Activated naive CD4-positive, alpha-beta T cell treated with anti-CD3 and anti-CD28 coated beads, Interleukin-2, amount 50 U/mL, for 24 hours (primary cell): ENCODE results near the gene BTBD10.
"Not testable (repeated sequence)": the region's sequence is repeated elsewhere in the genome, so short reads cannot be mapped to it uniquely, and the experiment has no call there.

Experiments
- H3K27ac Mint-ChIP-seq: one replicate; pipeline ENCODE4 v1.8.0; 2021; ENCODE audit warnings: mild to moderate bottlenecking, mixed read lengths
- H3K27me3 Mint-ChIP-seq: one replicate; pipeline ENCODE4 v1.8.0; 2021; ENCODE audit warnings: mixed read lengths
- H3K36me3 Mint-ChIP-seq: one replicate; pipeline ENCODE4 v1.8.0; 2021; ENCODE audit warnings: mixed read lengths
- H3K4me1 Mint-ChIP-seq: one replicate; pipeline ENCODE4 v1.8.0; 2021; ENCODE audit warnings: mixed read lengths
- H3K4me3 Mint-ChIP-seq: one replicate; pipeline ENCODE4 v1.8.0; 2021; ENCODE audit warnings: mild to moderate bottlenecking, mixed read lengths
- H3K9me3 Mint-ChIP-seq: one replicate; pipeline ENCODE4 v1.8.0; 2021; ENCODE audit warnings: mixed read lengths

Gene BTBD10

DNA sequence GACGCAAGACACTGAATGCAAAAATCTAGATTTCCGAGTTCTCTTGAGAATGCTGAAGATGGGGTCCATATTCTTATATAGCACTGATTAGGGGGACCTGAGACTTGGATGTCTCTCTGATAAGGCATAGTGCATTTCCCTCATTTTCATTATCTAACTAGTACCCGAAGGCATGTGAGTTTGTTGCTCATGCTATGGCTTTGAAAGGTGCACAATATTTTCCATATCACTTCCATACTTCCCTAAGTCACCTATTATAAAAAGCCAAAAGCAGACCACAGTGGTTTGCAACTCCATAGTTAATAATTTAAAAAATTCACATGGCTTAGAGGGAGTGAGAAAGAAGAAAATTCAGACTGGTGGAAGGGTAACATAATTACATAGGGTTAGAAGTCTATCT lies 1.7 kb downstream of the BTBD10 start:
- Mint-ChIP-seq H3K27me3 (no peaks in the 10 kb centered on the region), H3K36me3 (peaks cover 8% of the 10 kb centered on the region), H3K4me3 (peak overlapping the region; percentile 99), H3K27ac (peak overlapping the region; percentile 12), H3K4me1 (peaks cover 48% of the 10 kb centered on the region), H3K9me3 (no peaks in the 10 kb centered on the region)

DNA sequence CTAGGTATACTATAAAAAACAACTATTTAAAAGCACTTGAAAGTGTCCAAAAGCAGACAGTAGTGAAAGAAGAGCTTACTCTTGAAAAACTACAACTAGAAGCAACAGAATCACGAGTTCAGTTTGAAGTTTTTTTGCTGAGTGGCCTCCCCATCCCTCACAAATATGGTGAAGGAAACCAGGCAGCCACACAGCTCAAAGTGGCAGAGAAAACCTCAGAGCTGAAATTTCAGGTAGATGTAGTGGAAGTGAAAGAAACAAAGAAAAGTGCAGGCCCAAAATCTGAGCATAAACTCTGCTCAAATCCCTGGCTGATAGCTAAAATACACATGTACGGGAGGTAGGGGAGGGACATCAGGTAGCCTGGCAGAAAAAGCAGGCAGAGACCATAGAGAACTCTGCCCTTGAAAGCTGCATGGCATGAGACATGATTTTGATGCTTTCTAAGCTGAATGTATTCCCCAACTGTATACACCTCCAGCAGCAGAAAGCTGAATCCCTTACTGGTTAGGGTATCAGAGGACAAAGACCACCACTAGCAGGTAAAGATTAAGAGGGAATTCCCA lies 12.1 kb downstream of the BTBD10 start:
- Mint-ChIP-seq H3K9me3 (no peaks in the 10 kb centered on the region), H3K27me3 (no peaks in the 10 kb centered on the region), H3K36me3 (peaks cover 37% of the 10 kb centered on the region), H3K27ac (no peak overlapping the region), H3K4me3 (no peak overlapping the region), H3K4me1 (peaks cover 61% of the 10 kb centered on the region)

DNA sequence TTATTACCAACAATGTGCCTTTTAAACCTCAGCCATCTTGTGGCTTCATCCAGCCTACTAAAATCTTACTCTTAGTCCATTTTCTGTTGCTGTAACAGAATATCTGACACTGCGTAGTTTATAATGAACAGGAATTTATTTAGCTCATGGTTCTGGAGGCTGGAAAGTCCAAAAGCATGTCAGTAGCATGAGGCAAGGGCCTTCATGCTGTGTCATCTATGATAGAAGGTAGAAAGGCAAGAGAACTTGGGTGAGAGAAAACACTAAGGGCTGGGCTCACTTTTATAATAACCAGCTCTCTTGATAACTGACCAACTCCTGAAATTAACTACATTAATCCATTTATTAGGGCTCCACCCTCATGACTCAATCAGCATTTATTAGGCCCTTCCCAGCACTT lies 13.5 kb downstream of the BTBD10 start:
- H3K27ac Mint-ChIP-seq: no peak overlapping the region
- no peaks in the 10 kb centered on the region for H3K27me3 Mint-ChIP-seq
- H3K36me3 Mint-ChIP-seq: peaks cover 35% of the 10 kb centered on the region
- H3K9me3 Mint-ChIP-seq: no peaks in the 10 kb centered on the region
- no peak overlapping the region for H3K4me3 Mint-ChIP-seq
- H3K4me1 Mint-ChIP-seq: peaks cover 62% of the 10 kb centered on the region

DNA sequence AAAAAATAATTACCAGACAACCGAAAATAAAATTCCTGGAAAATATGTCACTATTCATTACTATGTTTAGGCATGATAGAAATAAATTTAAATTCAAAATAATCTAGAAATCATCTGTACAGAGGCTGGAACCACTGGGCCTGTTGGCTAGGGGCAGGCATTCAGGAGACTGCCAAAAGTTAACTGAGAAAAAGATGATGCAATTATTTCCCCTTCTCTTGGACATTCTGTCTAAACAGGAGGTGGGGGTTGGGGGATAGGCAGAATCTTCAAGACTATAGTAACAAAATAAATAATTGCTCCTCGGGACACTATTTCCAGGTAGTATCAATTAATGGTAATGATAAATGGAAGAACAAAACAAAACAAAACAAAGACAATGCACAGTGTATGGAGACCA lies 14.1 kb downstream of the BTBD10 start:
- Mint-ChIP-seq H3K4me3 (peak overlapping the region; percentile 40), H3K27ac (peak overlapping the region; percentile 36), H3K4me1 (peaks cover 65% of the 10 kb centered on the region), H3K27me3 (no peaks in the 10 kb centered on the region), H3K9me3 (no peaks in the 10 kb centered on the region), H3K36me3 (peaks cover 32% of the 10 kb centered on the region)

DNA sequence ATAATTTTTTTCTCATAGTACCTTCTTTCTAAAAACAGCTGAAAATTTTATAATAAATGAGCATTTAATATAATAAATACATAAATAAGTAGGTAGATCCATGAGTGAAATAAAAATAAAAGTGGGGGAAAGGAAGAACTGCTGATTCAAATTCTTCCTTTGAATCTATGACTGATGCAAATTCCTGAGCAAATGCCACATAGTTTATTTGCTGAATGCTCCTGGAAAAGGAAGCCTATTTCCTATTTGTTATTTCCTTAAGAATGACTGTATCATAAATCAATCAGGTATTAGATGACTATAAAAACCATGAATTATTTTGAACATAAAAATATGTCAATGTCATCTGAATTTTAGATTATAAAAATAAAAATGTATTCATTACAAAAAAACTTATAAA lies 16.6 kb downstream of the BTBD10 start:
- peaks cover 71% of the 10 kb centered on the region for H3K4me1 Mint-ChIP-seq
- H3K27ac Mint-ChIP-seq: no peak overlapping the region
- no peaks in the 10 kb centered on the region for H3K9me3 Mint-ChIP-seq

DNA sequence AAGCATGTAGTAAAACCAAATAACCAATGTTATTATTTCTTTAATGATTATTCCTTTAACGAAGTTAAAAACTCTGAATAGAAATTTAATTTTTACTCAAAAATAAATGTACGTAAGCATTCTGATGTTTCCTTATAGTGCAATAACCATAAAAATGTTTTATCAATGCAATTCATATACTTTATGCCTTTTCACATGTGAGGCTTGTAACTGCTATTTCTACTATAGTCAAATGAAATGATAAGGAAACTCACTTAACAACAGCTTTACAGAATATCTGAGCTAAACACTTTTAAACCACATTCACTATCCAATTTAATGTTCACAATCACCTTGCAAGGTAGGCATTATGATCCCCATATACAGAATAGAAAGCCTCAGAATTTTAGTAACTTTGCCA lies 17.4 kb downstream of the BTBD10 start:
- peaks cover 17% of the 10 kb centered on the region for H3K36me3 Mint-ChIP-seq
- H3K9me3 Mint-ChIP-seq: no peaks in the 10 kb centered on the region
- H3K27ac Mint-ChIP-seq: no peak overlapping the region
- peaks cover 63% of the 10 kb centered on the region for H3K4me1 Mint-ChIP-seq
- H3K4me3 Mint-ChIP-seq: no peak overlapping the region
- no peaks in the 10 kb centered on the region for H3K27me3 Mint-ChIP-seq

More for the DNA sequence above, 16.6 kb downstream of the BTBD10 start:
- Mint-ChIP-seq H3K27me3 (no peaks in the 10 kb centered on the region), H3K4me3 (no peak overlapping the region), H3K36me3 (peaks cover 22% of the 10 kb centered on the region)

DNA sequence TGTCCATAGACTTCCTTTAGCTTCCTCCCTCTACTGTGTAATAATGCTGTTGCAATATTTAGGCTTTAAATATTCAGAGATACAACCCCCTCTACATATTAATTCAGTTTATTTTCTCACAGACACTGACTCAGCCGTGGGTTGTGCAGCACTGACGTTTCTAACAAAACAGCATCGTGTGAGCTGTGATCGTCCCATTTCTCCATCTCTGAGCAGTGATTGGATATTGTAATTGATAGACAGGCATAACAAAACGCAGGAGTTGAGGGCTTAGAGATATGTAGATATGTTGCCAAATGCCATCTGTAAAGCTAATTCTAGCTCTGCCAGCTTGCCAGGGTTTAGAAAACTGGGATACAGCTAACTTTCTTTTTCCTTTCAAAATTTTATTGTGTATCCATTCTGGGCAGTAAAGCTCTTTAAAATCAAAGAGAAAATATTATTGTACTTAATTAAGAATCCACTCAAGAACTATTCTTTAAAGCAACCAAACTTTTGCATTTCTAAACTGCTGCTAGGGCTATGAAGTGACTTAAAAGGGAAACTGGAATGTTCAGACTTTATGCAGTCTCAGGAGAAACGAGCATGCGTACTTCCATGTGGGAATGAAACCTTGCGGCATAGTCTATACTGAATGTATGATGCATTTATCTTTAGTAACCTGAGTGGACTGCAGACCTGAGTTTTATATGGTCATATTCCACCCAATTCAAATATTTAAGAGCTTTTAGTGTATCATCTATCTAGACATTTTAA lies 22.7 kb downstream of the BTBD10 start:
- H3K9me3 Mint-ChIP-seq: peaks cover 4% of the 10 kb centered on the region
- peaks cover 66% of the 10 kb centered on the region for H3K4me1 Mint-ChIP-seq
- no peak overlapping the region for H3K27ac Mint-ChIP-seq
- H3K4me3 Mint-ChIP-seq: no peak overlapping the region
- peaks cover 3% of the 10 kb centered on the region for H3K36me3 Mint-ChIP-seq
- H3K27me3 Mint-ChIP-seq: no peaks in the 10 kb centered on the region

DNA sequence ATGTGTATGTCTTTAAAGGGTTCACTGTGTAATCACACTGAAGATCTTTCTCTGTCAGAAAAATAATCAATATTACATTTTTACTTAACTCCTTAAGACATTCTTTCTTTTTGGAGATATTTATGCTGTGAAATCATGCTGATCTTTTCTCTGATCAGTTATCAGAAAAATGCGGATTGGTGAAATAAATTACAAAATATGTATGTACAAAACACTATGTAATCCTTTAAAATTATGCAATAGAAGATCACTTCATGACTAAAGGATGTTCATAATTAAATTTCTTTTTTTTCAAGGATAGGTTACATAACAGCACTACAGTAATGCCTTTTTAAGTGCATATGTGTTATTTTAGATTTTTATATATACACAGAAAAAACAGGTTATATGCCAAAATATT lies 24.7 kb downstream of the BTBD10 start:
- H3K27me3 Mint-ChIP-seq: no peaks in the 10 kb centered on the region
- no peak overlapping the region for H3K27ac Mint-ChIP-seq
- peaks cover 4% of the 10 kb centered on the region for H3K9me3 Mint-ChIP-seq
- peaks cover 3% of the 10 kb centered on the region for H3K36me3 Mint-ChIP-seq
- H3K4me1 Mint-ChIP-seq: peaks cover 67% of the 10 kb centered on the region
- H3K4me3 Mint-ChIP-seq: no peak overlapping the region

DNA sequence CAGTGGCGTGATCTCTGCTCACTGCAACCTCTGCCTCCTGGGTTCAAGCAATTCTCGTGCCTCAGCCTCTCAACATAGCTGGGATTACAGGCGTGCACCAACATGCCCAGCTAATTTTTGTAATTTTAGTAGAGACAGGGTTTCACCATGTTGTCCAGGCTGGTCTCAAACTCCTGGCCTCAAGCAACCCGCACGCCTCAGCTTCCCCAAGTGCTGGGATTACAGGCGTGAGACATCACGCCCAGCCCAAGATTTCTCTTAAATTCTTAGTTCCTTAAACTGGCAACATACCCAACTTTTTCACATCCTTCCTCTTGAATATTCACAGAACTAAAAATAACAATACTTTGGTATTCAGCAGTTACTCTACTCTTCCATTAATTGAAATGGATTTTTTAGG lies 26.2 kb downstream of the BTBD10 start:
- not testable (repeated sequence) for H3K27ac Mint-ChIP-seq, H3K36me3 Mint-ChIP-seq, H3K27me3 Mint-ChIP-seq, H3K4me3 Mint-ChIP-seq, H3K9me3 Mint-ChIP-seq
- peaks cover 62% of the 10 kb centered on the region for H3K4me1 Mint-ChIP-seq

DNA sequence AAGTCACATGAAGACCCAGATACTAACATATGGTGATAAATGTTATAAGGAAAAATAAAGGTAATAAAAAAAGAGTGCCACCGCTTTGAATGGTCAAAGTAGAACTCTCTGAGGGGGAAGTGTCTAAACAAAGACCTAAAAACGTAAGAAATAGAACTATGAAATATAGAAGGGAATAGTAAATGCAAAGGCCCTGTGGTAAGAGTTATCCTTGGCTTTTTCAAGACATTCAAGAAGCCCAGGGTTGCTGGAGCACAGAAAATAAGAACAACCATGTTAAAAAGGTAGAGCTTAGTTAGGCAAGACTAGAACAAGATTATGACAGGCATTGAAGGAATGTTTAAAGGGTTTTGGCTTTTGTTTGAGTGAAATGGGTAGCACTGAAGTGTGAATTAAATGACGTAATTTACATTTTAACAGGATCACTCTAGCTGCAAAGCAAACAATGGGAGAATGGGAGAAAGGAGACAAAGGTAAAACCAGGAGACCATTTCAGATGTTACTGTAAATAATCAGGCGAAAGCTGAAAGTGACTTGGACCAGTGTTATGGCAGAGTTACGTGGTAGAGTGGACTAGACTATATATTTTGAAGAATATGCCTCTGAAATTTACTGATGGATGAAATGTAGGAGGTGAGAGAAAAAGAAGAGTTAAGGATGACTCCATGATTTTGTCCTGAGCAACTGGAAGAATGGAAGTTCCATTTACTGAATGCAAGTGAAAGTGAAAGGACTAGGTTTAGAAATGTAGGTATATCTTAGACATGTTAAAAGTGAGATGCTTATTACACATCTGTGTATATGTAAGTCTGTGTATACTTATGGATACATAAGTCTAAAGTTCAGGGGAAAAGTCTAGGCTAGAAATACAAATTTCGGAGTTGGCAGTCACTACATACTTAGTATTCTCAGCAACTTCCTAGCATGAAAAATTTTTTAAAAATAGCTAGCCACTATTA lies 28.5 kb downstream of the BTBD10 start:
- Mint-ChIP-seq H3K4me3 (no peak overlapping the region), H3K27me3 (no peaks in the 10 kb centered on the region), H3K36me3 (peaks cover 13% of the 10 kb centered on the region), H3K4me1 (peaks cover 56% of the 10 kb centered on the region), H3K27ac (peak overlapping the region; percentile 4), H3K9me3 (peaks cover 4% of the 10 kb centered on the region)

DNA sequence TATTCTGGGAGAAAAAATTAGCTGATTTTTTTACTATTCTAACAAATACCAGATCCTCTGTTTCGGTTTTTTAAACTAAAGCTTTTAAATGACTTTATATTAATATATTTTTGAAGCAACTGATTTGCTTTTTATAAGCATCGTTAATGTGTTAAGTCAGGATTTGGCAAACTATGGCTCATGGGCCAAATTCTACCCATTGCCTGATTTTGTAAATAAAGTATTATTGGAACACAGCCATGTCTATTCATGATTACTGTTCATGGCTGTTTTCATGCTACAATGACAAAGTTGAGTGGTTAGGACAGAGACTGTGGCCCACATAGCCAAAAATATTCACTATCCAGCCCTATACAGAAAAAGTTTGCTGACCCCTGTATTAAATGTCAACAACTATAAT lies 29.6 kb downstream of the BTBD10 start:
- peaks cover 21% of the 10 kb centered on the region for H3K36me3 Mint-ChIP-seq
- peak overlapping the region; percentile 48 for H3K27ac Mint-ChIP-seq
- H3K4me1 Mint-ChIP-seq: peaks cover 55% of the 10 kb centered on the region
- H3K9me3 Mint-ChIP-seq: peaks cover 4% of the 10 kb centered on the region
- H3K27me3 Mint-ChIP-seq: no peaks in the 10 kb centered on the region
- H3K4me3 Mint-ChIP-seq: no peak overlapping the region

DNA sequence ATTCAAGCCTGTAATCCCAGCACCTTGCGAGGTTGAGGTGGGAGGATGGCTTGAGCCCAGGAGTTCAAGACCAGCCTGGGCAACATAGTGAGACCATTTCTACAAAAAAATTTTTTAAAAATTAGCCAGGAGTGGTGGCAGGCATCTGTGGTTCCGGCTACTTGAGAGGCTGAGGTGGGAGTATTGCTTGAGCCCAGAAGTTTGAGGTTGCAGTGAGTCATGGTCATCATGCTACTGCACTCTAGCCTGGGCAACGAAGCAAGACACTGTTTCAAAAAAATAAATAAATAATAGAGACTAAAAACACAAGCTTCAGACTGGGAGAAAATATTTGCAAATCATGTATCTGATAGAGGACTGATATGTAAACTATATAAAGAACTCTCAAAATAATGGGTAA lies 33.2 kb downstream of the BTBD10 start:
- H3K4me1 Mint-ChIP-seq: peaks cover 48% of the 10 kb centered on the region
- peaks cover 38% of the 10 kb centered on the region for H3K36me3 Mint-ChIP-seq
- no peaks in the 10 kb centered on the region for H3K9me3 Mint-ChIP-seq
- H3K4me3 Mint-ChIP-seq: no peak overlapping the region
- H3K27me3 Mint-ChIP-seq: no peaks in the 10 kb centered on the region
- no peak overlapping the region for H3K27ac Mint-ChIP-seq

DNA sequence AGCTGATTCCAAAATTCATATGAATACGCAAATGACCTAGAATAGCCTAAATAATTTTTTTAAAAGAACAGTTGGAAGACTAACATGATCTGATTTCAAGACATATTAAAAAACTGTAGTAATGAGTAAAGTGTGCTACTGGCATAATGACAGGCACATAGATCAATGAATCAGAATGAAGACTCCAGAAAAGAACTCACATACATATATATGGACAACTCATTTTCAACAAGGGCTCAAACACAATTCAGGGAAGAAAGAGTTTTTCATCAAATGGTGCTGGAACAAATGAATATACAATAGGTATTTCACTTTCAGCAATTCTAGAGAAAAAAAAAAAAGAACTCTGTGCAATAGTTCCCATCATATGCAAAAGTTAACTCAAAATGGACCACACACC lies 33.7 kb downstream of the BTBD10 start:
- H3K9me3 Mint-ChIP-seq: no peaks in the 10 kb centered on the region
- H3K4me1 Mint-ChIP-seq: peaks cover 48% of the 10 kb centered on the region
- H3K27me3 Mint-ChIP-seq: no peaks in the 10 kb centered on the region
- peaks cover 40% of the 10 kb centered on the region for H3K36me3 Mint-ChIP-seq
- H3K27ac Mint-ChIP-seq: no peak overlapping the region
- no peak overlapping the region for H3K4me3 Mint-ChIP-seq

DNA sequence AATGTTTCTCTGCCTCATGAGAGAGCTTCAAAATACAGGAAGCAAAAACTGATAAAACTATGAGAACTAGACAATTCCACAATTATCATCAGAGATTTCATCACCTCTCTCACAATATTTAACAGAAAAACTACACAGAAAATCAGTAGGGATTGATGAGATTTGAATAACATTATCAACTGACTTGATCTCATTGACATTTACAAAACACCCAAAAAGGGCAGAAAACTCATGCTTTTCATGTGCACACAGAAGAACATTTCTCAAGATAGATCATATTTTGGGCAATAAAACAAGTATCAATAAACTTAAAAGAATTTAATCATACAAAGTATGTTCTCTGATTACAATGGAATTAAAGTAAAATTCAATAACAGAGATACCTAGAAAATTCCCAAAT lies 35.6 kb downstream of the BTBD10 start:
- H3K27ac Mint-ChIP-seq: no peak overlapping the region
- H3K36me3 Mint-ChIP-seq: peaks cover 40% of the 10 kb centered on the region
- no peak overlapping the region for H3K4me3 Mint-ChIP-seq
- no peaks in the 10 kb centered on the region for H3K27me3 Mint-ChIP-seq
- H3K9me3 Mint-ChIP-seq: no peaks in the 10 kb centered on the region
- peaks cover 52% of the 10 kb centered on the region for H3K4me1 Mint-ChIP-seq

DNA sequence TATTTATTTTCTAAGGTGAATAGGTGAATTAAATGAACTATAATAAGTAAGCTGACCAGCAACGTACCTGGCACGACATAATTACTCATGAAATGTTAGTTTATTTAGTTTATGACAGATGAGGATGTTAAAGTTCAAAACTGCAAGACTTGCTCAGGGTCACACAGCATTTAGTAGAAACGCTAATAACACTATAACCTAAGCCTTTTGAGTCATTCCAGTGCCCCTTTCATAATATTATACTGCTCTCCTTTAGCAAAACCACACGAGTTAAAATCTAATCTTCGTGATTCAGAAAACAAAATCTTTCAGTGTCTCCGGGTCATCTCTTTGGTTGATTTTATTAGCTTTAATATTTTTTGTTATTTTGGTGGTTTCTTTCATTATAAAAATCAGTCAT lies 39.6 kb downstream of the BTBD10 start:
- Mint-ChIP-seq H3K9me3 (no peaks in the 10 kb centered on the region), H3K27me3 (no peaks in the 10 kb centered on the region), H3K27ac (no peak overlapping the region)

DNA sequence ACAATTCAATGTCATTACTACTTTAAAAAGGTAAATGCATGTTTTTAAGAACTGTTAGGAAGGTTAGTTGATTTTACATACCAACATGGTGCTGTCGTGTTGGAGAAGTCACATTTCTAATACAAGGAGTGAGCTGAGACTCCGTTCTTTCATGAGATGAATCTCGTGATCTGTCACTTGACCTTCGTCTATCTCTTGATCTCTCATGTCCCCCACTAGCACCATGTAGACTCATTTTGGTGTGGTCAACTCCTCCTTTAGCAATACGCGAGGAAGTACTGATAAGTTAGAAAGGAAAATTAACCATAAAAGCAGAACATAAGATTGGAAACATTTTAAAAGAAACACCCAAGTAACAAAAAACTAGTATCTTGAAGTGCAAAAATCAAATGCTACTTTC lies 41.5 kb downstream of the BTBD10 start:
- H3K27ac Mint-ChIP-seq: no peak overlapping the region
- peaks cover 18% of the 10 kb centered on the region for H3K36me3 Mint-ChIP-seq
- no peak overlapping the region for H3K4me3 Mint-ChIP-seq
- no peaks in the 10 kb centered on the region for H3K9me3 Mint-ChIP-seq
- peaks cover 45% of the 10 kb centered on the region for H3K4me1 Mint-ChIP-seq
- H3K27me3 Mint-ChIP-seq: no peaks in the 10 kb centered on the region

More for the DNA sequence above, 39.6 kb downstream of the BTBD10 start:
- no peak overlapping the region for H3K4me3 Mint-ChIP-seq
- peaks cover 46% of the 10 kb centered on the region for H3K4me1 Mint-ChIP-seq
- H3K36me3 Mint-ChIP-seq: peaks cover 24% of the 10 kb centered on the region
